ENCODE data around the gene TREM1.

GRCh38 chr6:41334482-41335040, 48.1 kb upstream of the TREM1 start:
- no peak for TF ChIP-seq EZH2phosphoT487 (IDR thresholded peaks at IDR 0.05; ENCODE audit: borderline replicate concordance, low read depth, low read length)
- TF ChIP-seq CTCF (conservative IDR thresholded peaks at IDR 0.05; ENCODE audit: low read length) = peak; percentile 49
